SK-N-SH (cell line): Measurements from ENCODE around the gene FMO3. TPM values are rescaled to one million over a fixed set of nuclear protein-coding genes. Genes with fewer than 3 reads are reported as not detected.

Experiments used
- CTCF ChIA-PET: fragments of 300-600, 350-600 bp; formaldehyde crosslinking; extraction: SDS; loops from one replicate; lab custom pipeline; 2021; lab: Yijun Ruan, JAX
- POLR2A ChIA-PET: fragments of 350-600 bp; sonication (Branson Sonifier 250); formaldehyde crosslinking; extraction: SDS; loops from one replicate; lab custom pipeline; 2020; ENCODE audit warnings: antibody characterized with exemption, inconsistent platforms; lab: Yijun Ruan, JAX
- DNase-seq: peaks from one replicate; pipeline ENCODE4 v3.0.0; 2012
- H2AFZ ChIP-seq: fragments of 200-600 bp; sonication (generic); 2 replicates; pipeline ENCODE4 v1.8.1; 2016; ENCODE audit warnings: antibody characterized with exemption, mild to moderate bottlenecking, low read depth
- H3F3A ChIP-seq: fragments of 200-600 bp; sonication (generic); replicated peaks from 2 replicates; pipeline ENCODE3; 2016; ENCODE audit warnings: antibody characterized with exemption, mild to moderate bottlenecking; ENCODE audit not compliant: insufficient read depth
- H3K27ac ChIP-seq, 2 experiments: fragments of 200-500 bp in 1 of 2; fragments of 200-600 bp in 1 of 2; sonication (Bioruptor generic) in 1 of 2; sonication (generic), shearing (Covaris generic) in 1 of 2; 2 replicates each; pipeline versions ENCODE4 v1.5.1 to v1.6.1; 2014 to 2016; ENCODE audit warnings: low read depth in 2 of 2, inconsistent platforms in 1 of 2, low read length in 1 of 2, mild to moderate bottlenecking in 1 of 2, mixed read lengths in 1 of 2
- H3K27me3 ChIP-seq: fragments of 200-600 bp; sonication (generic), shearing (Covaris generic); 2 replicates; pipeline ENCODE4 v1.6.1; 2016; ENCODE audit warnings: mixed run types; ENCODE audit not compliant: insufficient read depth
- H3K36me3 ChIP-seq, 2 experiments: fragments of 200-500 bp in 1 of 2; fragments of 200-600 bp in 1 of 2; sonication (Bioruptor generic) in 1 of 2; sonication (generic) in 1 of 2; replicated peaks in 1 of 2; 2 replicates each; pipeline versions ENCODE3 to v1.5.1; 2014 to 2016; ENCODE audit warnings: low read length in 1 of 2, mild to moderate bottlenecking in 1 of 2; ENCODE audit not compliant: insufficient read depth in 2 of 2, control insufficient read depth in 1 of 2
- H3K4me1 ChIP-seq, 2 experiments: fragments of 200-500 bp in 1 of 2; fragments of 200-600 bp in 1 of 2; sonication (Bioruptor generic) in 1 of 2; sonication (generic), shearing (Covaris generic) in 1 of 2; 2 replicates each; pipeline versions ENCODE4 v1.5.1 to v1.6.1; 2014 to 2016; ENCODE audit warnings: low read depth in 1 of 2, low read length in 1 of 2, mixed run types in 1 of 2; ENCODE audit not compliant: insufficient read depth in 2 of 2, control insufficient read depth in 1 of 2
- H3K4me2 ChIP-seq: fragments of 200-600 bp; sonication (generic), shearing (Covaris generic); 2 replicates; pipeline ENCODE4 v1.6.1; 2017; ENCODE audit warnings: mixed run types
- H3K4me3 ChIP-seq, 2 experiments: fragments of 200-500 bp in 1 of 2; fragments of 200-600 bp in 1 of 2; sonication (Bioruptor generic) in 1 of 2; sonication (generic), shearing (Covaris generic) in 1 of 2; 2 replicates each; pipeline versions ENCODE4 v1.5.1 to v1.8.1; 2014 to 2016; ENCODE audit warnings: low read depth in 2 of 2, inconsistent platforms in 1 of 2, low read length in 1 of 2, mild to moderate bottlenecking in 1 of 2, mixed read lengths in 1 of 2, moderate library complexity in 1 of 2
- H3K79me2 ChIP-seq: fragments of 200-600 bp; sonication (generic); 2 replicates; pipeline ENCODE4 v1.8.1; 2017; ENCODE audit warnings: mild to moderate bottlenecking; ENCODE audit not compliant: insufficient read depth
- H3K9ac ChIP-seq: fragments of 200-600 bp; sonication (generic); 2 replicates; pipeline ENCODE4 v1.6.1; 2017; ENCODE audit warnings: mixed run types
- H3K9me2 ChIP-seq: fragments of 200-600 bp; sonication (generic); 2 replicates; pipeline ENCODE4 v1.6.1; 2017; ENCODE audit warnings: mixed run types
- H3K9me3 ChIP-seq: fragments of 200-600 bp; sonication (generic); 2 replicates; pipeline ENCODE4 v1.6.1; 2017; ENCODE audit warnings: mixed run types, mild to moderate bottlenecking, moderate library complexity
- H4K20me1 ChIP-seq: fragments of 200-600 bp; sonication (generic); 2 replicates; pipeline ENCODE4 v1.6.1; 2017; ENCODE audit warnings: mild to moderate bottlenecking, mixed run types; ENCODE audit not compliant: insufficient read depth
- CHD2 ChIP-seq: fragments of 150-350 bp; IDR thresholded peaks from 2 replicates; pipeline ENCODE4 v1.6.1; 2018; ENCODE audit warnings: low read length; ENCODE audit not compliant: partially characterized antibody
- EP300 ChIP-seq, 2 experiments: IDR thresholded peaks; 2 replicates each; pipeline versions ENCODE4 v1.4.0 to v1.6.1; 2012; ENCODE audit warnings: borderline replicate concordance in 1 of 2, low read depth in 1 of 2, low read length in 1 of 2
- EZH2phosphoT487 ChIP-seq: fragments of 200-600 bp; sonication (generic); IDR thresholded peaks from 2 replicates; pipeline ENCODE4 v1.6.1; 2017; ENCODE audit warnings: low read depth, mixed run types, mild to moderate bottlenecking, antibody characterized with exemption, moderate library complexity, borderline replicate concordance
- FOXJ3 ChIP-seq: sonication (generic); formaldehyde crosslinking; IDR thresholded peaks from 2 replicates; pipeline ENCODE4 v1.5.1; 2020; ENCODE audit warnings: mild to moderate bottlenecking, missing genetic modification reagents
- FOXM1 ChIP-seq: IDR thresholded peaks from 2 replicates; pipeline ENCODE4 v1.4.0; 2012; ENCODE audit warnings: low read depth, mild to moderate bottlenecking
- GABPA ChIP-seq: IDR thresholded peaks from 2 replicates; pipeline ENCODE4 v1.4.0; 2012; ENCODE audit warnings: low read depth, mild to moderate bottlenecking
- JUND ChIP-seq: IDR thresholded peaks from 2 replicates; pipeline ENCODE4 v1.4.0; 2012
- MEF2A ChIP-seq: IDR thresholded peaks from 2 replicates; pipeline ENCODE4 v1.4.0; 2012; ENCODE audit warnings: low read depth, borderline replicate concordance
- NFIC ChIP-seq: IDR thresholded peaks from 2 replicates; pipeline ENCODE4 v1.4.0; 2012; ENCODE audit warnings: borderline replicate concordance
- POLR2AphosphoS5 ChIP-seq: IDR thresholded peaks from 2 replicates; pipeline ENCODE4 v1.6.1; 2012; ENCODE audit warnings: low read depth, low read length
- RAD21 ChIP-seq: IDR thresholded peaks from 2 replicates; pipeline ENCODE4 v1.6.1; 2012; ENCODE audit warnings: mild to moderate bottlenecking, low read length
- RFX5 ChIP-seq: IDR thresholded peaks from 2 replicates; pipeline ENCODE4 v1.6.1; 2012; ENCODE audit warnings: mild to moderate bottlenecking, improper control_type of control experiment, low read length
- SMC3 ChIP-seq: IDR thresholded peaks from 2 replicates; pipeline ENCODE4 v1.6.1; 2012; ENCODE audit warnings: low read depth, low read length, improper control_type of control experiment
- TCF12 ChIP-seq: IDR thresholded peaks from 2 replicates; pipeline ENCODE4 v1.4.0; 2012
- YY1 ChIP-seq: IDR thresholded peaks from 2 replicates; pipeline ENCODE4 v1.4.0; 2012; ENCODE audit warnings: low read depth, mild to moderate bottlenecking
- WGBS: methylation state at CpG from one replicate; pipeline ENCODE4 v1.1.6; 2017; ENCODE audit warnings: low lambda C conversion rate; 5-methylcytosine and 5-hydroxymethylcytosine counted together
- polyA plus RNA-seq, 3 experiments: library from polyadenylated mRNA; depleted of rRNA; stranded (reverse); fragments of >200 nt; gene quantifications; 2 replicates each; pipeline ENCODE4 v1.2.3, GENCODE V29; 2012
- TF ChIP-seq, protein P1 (sequence below): IDR thresholded peaks from 2 replicates; pipeline ENCODE4; 2012
- TF ChIP-seq, protein P2 (sequence below): IDR thresholded peaks from 2 replicates; pipeline ENCODE4 v1.4.0; 2012; ENCODE audit warnings: low read depth
- TF ChIP-seq, protein P3 (sequence below): IDR thresholded peaks from 2 replicates; pipeline ENCODE4 v1.6.1; 2012; ENCODE audit warnings: mild to moderate bottlenecking, low read depth, low read length, moderate library complexity
- TF ChIP-seq, protein P4 (sequence below): IDR thresholded peaks from 2 replicates; pipeline ENCODE4 v1.4.0; 2012; ENCODE audit warnings: low read depth, borderline replicate concordance

Gene FMO3
- polyA plus RNA-seq, 1 of the 3 experiments (the other 2 are of a cell fraction) = 0.85 TPM

DNA sequence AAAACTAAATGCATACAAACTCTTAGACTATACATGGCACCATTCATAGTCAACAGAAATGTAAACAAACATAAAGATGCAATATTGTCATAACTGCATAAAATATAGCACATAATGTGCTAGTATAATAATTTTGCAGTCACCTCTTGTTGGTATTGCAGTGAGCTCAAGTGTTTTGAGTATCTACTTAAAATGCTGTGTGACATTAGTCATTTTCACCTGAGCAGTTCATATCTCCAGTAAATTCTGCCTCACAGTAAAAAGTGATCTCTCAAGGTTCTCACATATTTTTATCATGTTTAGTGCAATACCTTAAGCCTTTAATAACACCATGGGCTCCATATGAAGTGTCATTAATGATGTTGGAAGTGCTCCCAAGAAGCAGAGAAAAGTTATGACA lies 64.8 kb downstream of the FMO3 start (continued):
- TF ChIP-seq, protein P1, sequence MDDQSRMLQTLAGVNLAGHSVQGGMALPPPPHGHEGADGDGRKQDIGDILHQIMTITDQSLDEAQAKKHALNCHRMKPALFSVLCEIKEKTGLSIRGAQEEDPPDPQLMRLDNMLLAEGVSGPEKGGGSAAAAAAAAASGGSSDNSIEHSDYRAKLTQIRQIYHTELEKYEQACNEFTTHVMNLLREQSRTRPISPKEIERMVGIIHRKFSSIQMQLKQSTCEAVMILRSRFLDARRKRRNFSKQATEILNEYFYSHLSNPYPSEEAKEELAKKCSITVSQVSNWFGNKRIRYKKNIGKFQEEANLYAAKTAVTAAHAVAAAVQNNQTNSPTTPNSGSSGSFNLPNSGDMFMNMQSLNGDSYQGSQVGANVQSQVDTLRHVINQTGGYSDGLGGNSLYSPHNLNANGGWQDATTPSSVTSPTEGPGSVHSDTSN = no peak
- no peak for TF ChIP-seq FOXJ3 (CRISPR knock-in tag)
- no peak for TF ChIP-seq MEF2A
- TF ChIP-seq, protein P2, sequence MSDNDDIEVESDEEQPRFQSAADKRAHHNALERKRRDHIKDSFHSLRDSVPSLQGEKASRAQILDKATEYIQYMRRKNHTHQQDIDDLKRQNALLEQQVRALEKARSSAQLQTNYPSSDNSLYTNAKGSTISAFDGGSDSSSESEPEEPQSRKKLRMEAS = no peak
- TF ChIP-seq FOXM1 = no peak
- no peak for TF ChIP-seq JUND

DNA sequence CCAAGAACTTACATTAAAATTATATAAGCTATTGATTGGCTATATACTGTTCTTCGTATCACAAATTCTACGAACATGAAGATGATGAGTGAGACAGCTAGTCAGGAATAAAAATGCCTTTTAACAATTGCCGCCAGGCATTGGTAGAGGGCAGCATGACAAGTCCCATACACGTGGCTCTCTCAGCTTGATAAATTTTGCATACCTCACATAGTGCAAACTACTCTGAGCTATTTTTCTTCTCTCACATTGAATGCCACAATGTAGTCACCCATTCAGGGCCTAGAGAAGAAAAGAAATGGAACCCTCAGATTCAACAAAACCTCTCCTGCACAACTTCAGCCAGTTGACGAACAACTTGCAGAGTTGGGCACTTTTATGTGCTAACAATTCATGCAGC lies 67.4 kb downstream of the FMO3 start:
- no peaks in the 10 kb centered on the region for H3F3A ChIP-seq
- H4K20me1 ChIP-seq = no peaks in the 10 kb centered on the region
- no peaks in the 10 kb centered on the region for H3K27me3 ChIP-seq
- no peak for DNase-seq
- H3K27ac ChIP-seq = no peak overlapping the region
- ChIA-PET POLR2A (no interaction called here), CTCF (interaction anchor here (0.7 kb wide), 1 partner anchor 31 kb away, joined by 5 read pairs; no protein-coding TSS in a partner anchor)
- H3K4me1 ChIP-seq = no peaks in the 10 kb centered on the region
- H3K36me3 ChIP-seq = no peaks in the 10 kb centered on the region
- H3K9me2 ChIP-seq = no peaks in the 10 kb centered on the region
- no peaks in the 10 kb centered on the region for H3K9me3 ChIP-seq
- TF ChIP-seq EZH2phosphoT487 = no peak
- TF ChIP-seq RFX5 = no peak
- no peak for TF ChIP-seq GABPA
- TF ChIP-seq, protein P2 = no peak
- no peak for TF ChIP-seq TCF12
- no peak for TF ChIP-seq POLR2AphosphoS5
- no peak for TF ChIP-seq NFIC
- TF ChIP-seq, protein P3, sequence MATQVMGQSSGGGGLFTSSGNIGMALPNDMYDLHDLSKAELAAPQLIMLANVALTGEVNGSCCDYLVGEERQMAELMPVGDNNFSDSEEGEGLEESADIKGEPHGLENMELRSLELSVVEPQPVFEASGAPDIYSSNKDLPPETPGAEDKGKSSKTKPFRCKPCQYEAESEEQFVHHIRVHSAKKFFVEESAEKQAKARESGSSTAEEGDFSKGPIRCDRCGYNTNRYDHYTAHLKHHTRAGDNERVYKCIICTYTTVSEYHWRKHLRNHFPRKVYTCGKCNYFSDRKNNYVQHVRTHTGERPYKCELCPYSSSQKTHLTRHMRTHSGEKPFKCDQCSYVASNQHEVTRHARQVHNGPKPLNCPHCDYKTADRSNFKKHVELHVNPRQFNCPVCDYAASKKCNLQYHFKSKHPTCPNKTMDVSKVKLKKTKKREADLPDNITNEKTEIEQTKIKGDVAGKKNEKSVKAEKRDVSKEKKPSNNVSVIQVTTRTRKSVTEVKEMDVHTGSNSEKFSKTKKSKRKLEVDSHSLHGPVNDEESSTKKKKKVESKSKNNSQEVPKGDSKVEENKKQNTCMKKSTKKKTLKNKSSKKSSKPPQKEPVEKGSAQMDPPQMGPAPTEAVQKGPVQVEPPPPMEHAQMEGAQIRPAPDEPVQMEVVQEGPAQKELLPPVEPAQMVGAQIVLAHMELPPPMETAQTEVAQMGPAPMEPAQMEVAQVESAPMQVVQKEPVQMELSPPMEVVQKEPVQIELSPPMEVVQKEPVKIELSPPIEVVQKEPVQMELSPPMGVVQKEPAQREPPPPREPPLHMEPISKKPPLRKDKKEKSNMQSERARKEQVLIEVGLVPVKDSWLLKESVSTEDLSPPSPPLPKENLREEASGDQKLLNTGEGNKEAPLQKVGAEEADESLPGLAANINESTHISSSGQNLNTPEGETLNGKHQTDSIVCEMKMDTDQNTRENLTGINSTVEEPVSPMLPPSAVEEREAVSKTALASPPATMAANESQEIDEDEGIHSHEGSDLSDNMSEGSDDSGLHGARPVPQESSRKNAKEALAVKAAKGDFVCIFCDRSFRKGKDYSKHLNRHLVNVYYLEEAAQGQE = no peak
- TF ChIP-seq, protein P4, sequence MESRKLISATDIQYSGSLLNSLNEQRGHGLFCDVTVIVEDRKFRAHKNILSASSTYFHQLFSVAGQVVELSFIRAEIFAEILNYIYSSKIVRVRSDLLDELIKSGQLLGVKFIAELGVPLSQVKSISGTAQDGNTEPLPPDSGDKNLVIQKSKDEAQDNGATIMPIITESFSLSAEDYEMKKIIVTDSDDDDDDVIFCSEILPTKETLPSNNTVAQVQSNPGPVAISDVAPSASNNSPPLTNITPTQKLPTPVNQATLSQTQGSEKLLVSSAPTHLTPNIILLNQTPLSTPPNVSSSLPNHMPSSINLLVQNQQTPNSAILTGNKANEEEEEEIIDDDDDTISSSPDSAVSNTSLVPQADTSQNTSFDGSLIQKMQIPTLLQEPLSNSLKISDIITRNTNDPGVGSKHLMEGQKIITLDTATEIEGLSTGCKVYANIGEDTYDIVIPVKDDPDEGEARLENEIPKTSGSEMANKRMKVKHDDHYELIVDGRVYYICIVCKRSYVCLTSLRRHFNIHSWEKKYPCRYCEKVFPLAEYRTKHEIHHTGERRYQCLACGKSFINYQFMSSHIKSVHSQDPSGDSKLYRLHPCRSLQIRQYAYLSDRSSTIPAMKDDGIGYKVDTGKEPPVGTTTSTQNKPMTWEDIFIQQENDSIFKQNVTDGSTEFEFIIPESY = no peak
- TF ChIP-seq SMC3 = no peak
- TF ChIP-seq RAD21 = no peak
- TF ChIP-seq JUND = no peak
- TF ChIP-seq EP300 (IDR thresholded peaks at IDR 0.05; ENCODE audit: borderline replicate concordance in 1 of 2, low read depth in 1 of 2, low read length in 1 of 2) = no peak
- TF ChIP-seq YY1 = no peak
- TF ChIP-seq CHD2 = no peak
- WGBS = 2% methylated on average over 5 of the region's 5 CpGs
- H3K9ac ChIP-seq = no peak overlapping the region
- no peak overlapping the region for H3K4me3 ChIP-seq
- H3K4me2 ChIP-seq = no peak overlapping the region
- no peaks in the 10 kb centered on the region for H3K79me2 ChIP-seq
- H2AFZ ChIP-seq = no peak overlapping the region
